NT2/D1 (cell line): Measurements from ENCODE around the gene ARHGEF10L.

Source experiments
- YY1 ChIP-seq: IDR thresholded peaks from 2 replicates; pipeline ENCODE4 v1.6.1; 2011; ENCODE audit not compliant: insufficient read length, insufficient read depth
- ZNF274 ChIP-seq: IDR thresholded peaks from 2 replicates; pipeline ENCODE4 v1.6.1; 2011; ENCODE audit warnings: mild to moderate bottlenecking, low read depth, low read length

- TF ChIP-seq ZNF274 = no peak
- no peak for TF ChIP-seq YY1
Observed at GRCh38 chr1:17606826-17607440, 67.4 kb downstream of the ARHGEF10L start.
